Hindlimb muscle (tissue), 1 donor: Measurements from ENCODE around the gene ATP6V0B. TPM values are rescaled to one million over a fixed set of nuclear protein-coding genes. Genes with fewer than 3 reads are reported as not detected.

Experiments used
- polyA plus RNA-seq: library from polyadenylated mRNA; unstranded; fragments of 120-200 nt; gene quantifications from one replicate; pipeline ENCODE4 v1.2.1, GENCODE V29; 2013; ENCODE audit not compliant: insufficient read length

Gene ATP6V0B
- polyA plus RNA-seq, 1 donor, result 50.4 TPM

Other genes with a start within 250 kb of the ATP6V0B start
- 1.1 TPM for gene ARTN, start 41.2 kb upstream of the ATP6V0B start, polyA plus RNA-seq
- gene IPO13, start 28.0 kb upstream of the ATP6V0B start, polyA plus RNA-seq, result 29.2 TPM
- gene DPH2, start 5.0 kb upstream of the ATP6V0B start, polyA plus RNA-seq, result 19.5 TPM
- gene B4GALT2, start 4.2 kb downstream of the ATP6V0B start, polyA plus RNA-seq, result 41.5 TPM
- gene CCDC24, start 16.6 kb downstream of the ATP6V0B start, polyA plus RNA-seq, result 1.9 TPM
- 5.1 TPM for gene SLC6A9, start 56.5 kb downstream of the ATP6V0B start, polyA plus RNA-seq
- gene KLF17, start 143.9 kb downstream of the ATP6V0B start, polyA plus RNA-seq, result not detected
- gene KLF18, start 166.7 kb downstream of the ATP6V0B start, polyA plus RNA-seq, result not detected
- 45.2 TPM for gene DMAP1, start 238.5 kb downstream of the ATP6V0B start, polyA plus RNA-seq